Lower leg skin (tissue), 4 donors: ENCODE measurements around the gene CSF2. TPM values are rescaled to one million over a fixed set of nuclear protein-coding genes. Genes with fewer than 3 reads are reported as not detected.

Source experiments
- DNase-seq, 2 donors: peaks; one replicate each; pipeline ENCODE4 v3.0.0-alpha.2; 2019; ENCODE audit warnings: low spot score in 2 of 2
- H3K4me3 ChIP-seq: fragments of 200-600 bp; sonication (generic); 2 replicates; pipeline ENCODE4 v1.5.1; 2017; ENCODE audit warnings: mild to moderate bottlenecking, low read depth; ENCODE audit not compliant: poor library complexity, severe bottlenecking
- CTCF ChIP-seq, 3 donors: fragments of 450-650 bp; IDR thresholded peaks; one replicate each; pipeline ENCODE4 v1.5.1; 2016; ENCODE audit warnings: antibody characterized with exemption in 3 of 3, mild to moderate bottlenecking in 3 of 3, moderate library complexity in 2 of 3
- POLR2A ChIP-seq, 2 donors: fragments of 450-650 bp; IDR thresholded peaks; one replicate each; pipeline ENCODE4 v1.6.1; 2016 to 2017; ENCODE audit warnings: antibody characterized with exemption in 2 of 2, mild to moderate bottlenecking in 1 of 2, moderate library complexity in 1 of 2
- WGBS, 2 donors: methylation state at CpG; one replicate each; pipeline ENCODE4 v1.1.5; 2018; 5-methylcytosine and 5-hydroxymethylcytosine counted together
- intact Hi-C: fragments of 100-400 bp; cut with DNase I; formaldehyde crosslinking; loops from one replicate; pipeline ENCODE4 v1.15.0; 2023; ENCODE audit warnings: low total_unique reads
- total RNA-seq, 4 donors: library from RNA; depleted of rRNA; stranded (reverse); fragments of >200 nt; gene quantifications; one replicate each; pipeline ENCODE4 v1.1.0, GENCODE V29; 2016

Gene CSF2
- total RNA-seq, 4 donors from 2014 or later: not detected

DNA sequence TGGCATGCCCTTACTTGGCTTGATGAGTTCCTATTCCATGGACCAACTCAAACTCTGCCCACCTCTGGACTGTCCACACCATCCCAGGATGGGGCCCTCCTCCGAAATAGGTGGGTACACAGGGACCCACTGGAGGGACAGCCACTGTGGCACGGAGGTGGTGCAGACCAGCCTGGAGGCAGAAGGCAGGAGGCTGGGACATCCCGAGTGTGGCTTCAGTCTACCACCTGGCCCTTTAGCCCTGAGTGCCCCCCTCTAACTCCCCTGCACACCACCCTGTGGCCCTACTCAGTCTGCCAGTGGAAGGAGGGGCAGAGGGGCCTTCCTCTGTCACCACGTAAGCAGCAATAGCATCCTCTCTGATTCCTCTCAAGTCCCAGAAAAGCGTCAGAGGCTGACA, 9.4 kb upstream of the CSF2 start:
- TF ChIP-seq POLR2A (IDR thresholded peaks at IDR 0.05): no peak
- no peak for TF ChIP-seq CTCF (IDR thresholded peaks at IDR 0.05)
- peak in 1 of 2 donors; percentile 63 for DNase-seq

GRCh38 chr5:132064738-132065331, 8.8 kb upstream of the CSF2 start:
- TF ChIP-seq CTCF (IDR thresholded peaks at IDR 0.05): peak in 1 of 3 donors; percentile 47
- TF ChIP-seq POLR2A (IDR thresholded peaks at IDR 0.05): no peak
- no peak overlapping the region for H3K4me3 ChIP-seq
- intact Hi-C loops: loop anchor here (10.0 kb wide), 1 partner anchor 300 kb away; the partner anchor contains the start of gene SLC22A5
- 86 to 93% methylated on average over 11 of the region's 11 CpGs for WGBS, 2 donors
- peak; percentile 56 to 93 for DNase-seq

More for the DNA sequence above, 9.4 kb upstream of the CSF2 start:
- H3K4me3 ChIP-seq: no peak overlapping the region
- intact Hi-C loops: loop anchor here (10.0 kb wide), 1 partner anchor 301 kb away; the partner anchor contains the start of gene SLC22A5
- WGBS, 2 donors: 79 to 83% methylated on average over 4 to 5 of the region's 5 CpGs

GRCh38 chr5:132065351-132065937, 8.1 kb upstream of the CSF2 start:
- TF ChIP-seq POLR2A (IDR thresholded peaks at IDR 0.05): no peak
- no peak for TF ChIP-seq CTCF (IDR thresholded peaks at IDR 0.05)
- no peak overlapping the region for H3K4me3 ChIP-seq
- WGBS, 2 donors: 58 to 63% methylated on average over 4 of the region's 4 CpGs
- no peak for DNase-seq
- intact Hi-C loops: loop anchor here (10.0 kb wide), 1 partner anchor 299 kb away; the partner anchor contains the start of gene SLC22A5

DNA sequence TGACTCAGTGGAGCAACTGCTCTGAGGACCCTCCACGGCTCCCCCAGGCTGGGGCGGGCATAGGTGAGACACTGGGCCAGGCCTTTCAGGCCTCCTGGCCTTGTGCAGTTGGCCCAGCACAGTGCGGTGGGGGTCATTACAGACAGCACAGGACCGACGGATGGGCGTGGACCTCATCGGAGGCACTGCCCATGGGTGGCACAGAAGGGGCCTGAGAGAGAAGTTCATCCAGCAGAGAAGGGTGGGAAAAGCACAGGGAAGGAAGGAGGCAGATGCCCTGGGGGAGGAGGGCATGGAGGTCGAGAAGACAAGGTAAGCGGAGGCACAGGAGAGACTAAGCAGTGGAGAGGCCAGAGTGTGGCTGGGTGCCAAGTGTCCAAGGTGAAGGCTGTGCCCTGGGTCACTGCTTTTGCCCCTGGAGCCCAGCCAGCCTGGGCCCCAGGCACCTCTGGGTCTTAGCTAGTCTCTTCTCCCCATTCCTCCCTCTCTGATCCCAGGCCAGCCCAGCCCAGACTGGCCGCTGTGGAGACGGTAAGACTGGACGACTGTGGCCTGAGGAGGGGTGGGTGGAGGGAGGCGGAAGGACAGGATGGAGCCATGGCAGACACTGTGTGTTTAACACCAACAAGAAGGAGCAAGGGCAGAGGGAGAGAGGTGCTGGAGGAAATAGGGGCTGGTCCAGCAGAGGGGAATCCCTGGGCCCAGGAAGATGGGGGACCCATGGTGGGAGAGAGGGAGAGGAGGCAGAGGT, 7.5 kb upstream of the CSF2 start:
- no peak for TF ChIP-seq POLR2A (IDR thresholded peaks at IDR 0.05)
- no peak for TF ChIP-seq CTCF (IDR thresholded peaks at IDR 0.05)
- intact Hi-C loops: loop anchor here (10.0 kb wide), 1 partner anchor 299 kb away; the partner anchor contains the start of gene SLC22A5
- no peak overlapping the region for H3K4me3 ChIP-seq
- no peak for DNase-seq
- WGBS, 2 donors: 91% methylated on average over 12 to 13 of the region's 13 CpGs

GRCh38 chr5:132066871-132067270, 6.7 kb upstream of the CSF2 start:
- intact Hi-C loops: loop anchor here (10.0 kb wide), 1 partner anchor 298 kb away; the partner anchor contains the start of gene SLC22A5
- no peak for TF ChIP-seq POLR2A (IDR thresholded peaks at IDR 0.05)
- TF ChIP-seq CTCF (IDR thresholded peaks at IDR 0.05): no peak
- no peak for DNase-seq
- no peak overlapping the region for H3K4me3 ChIP-seq
- 93% methylated on average over 4 of the region's 4 CpGs for WGBS, 2 donors
